ENCODE measurements around the gene RAI1. TPM values are rescaled to one million over a fixed set of nuclear protein-coding genes. Genes with fewer than 3 reads are reported as not detected.

RAI1 gene
- total and polyA plus RNA-seq, 2 of the 8 experiments (the other 6 are each of a cell fraction or from before 2014, with no cell fraction given) = 0.39 to 1.2 TPM

DNA sequence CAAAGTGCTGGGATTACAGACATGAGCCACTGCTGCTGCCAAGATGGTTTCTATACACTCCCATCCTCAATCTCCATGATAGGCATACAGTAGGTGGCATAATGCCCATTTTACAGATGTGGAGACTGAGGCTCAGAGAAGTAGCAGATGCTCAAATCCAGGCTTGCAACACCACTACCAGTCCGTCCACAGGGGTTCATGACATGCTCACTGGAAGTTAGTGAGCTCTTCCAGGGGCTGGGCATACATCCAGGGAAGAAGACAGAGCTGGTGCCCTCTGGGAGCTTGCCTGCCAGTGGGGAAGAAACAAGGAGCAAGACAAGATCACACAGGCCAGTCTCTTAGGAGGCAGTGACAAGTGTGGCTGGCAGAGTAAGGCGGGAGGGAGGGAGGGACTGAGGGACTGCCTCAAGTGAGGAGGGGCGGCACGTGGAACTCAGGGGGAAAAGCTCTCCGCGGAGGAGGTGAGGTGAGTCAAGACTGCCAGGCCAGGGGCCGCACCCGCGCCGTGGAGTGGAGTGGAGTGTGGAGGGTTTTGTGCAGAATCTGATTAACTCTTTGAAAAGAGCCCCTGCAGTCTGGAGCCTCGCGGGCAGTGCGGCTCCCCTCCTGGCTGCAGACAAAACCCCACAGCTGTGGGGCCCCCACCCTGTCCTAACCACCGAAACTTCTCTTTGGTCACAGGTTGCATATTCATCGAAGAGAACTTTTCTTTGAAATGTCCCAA, 127.6 kb downstream of the RAI1 start:
- H4K5ac ChIP-seq (ENCODE audit: insufficient read length, low read depth, low read length) = no peak overlapping the region
- peaks cover 6 to 23% (median 17%) of the 10 kb centered on the region in 4 experiments for H3K27me3 ChIP-seq (replicated peaks in 1 of 4; ENCODE audit: control insufficient read depth in 3 of 4, extremely low read depth in 1 of 4, insufficient read depth in 3 of 4, low read length in 3 of 4)
- no peak overlapping the region; the same call in 1 of the 2 replicates for H3K18ac ChIP-seq (ENCODE audit: extremely low read depth, low read length)
- H3K56ac ChIP-seq (replicated peaks; ENCODE audit: insufficient read length, low read depth, low read length) = no peak overlapping the region
- peaks cover 0 to 20% (median 12%) of the 10 kb centered on the region in 4 experiments; a peak in 6 of 7 replicates for H3K4me1 ChIP-seq (replicated peaks in 1 of 4; ENCODE audit: control insufficient read depth in 3 of 4, insufficient read depth in 4 of 4, low read length in 3 of 4)
- 0 out of 2 replicates have a peak overlapping the region, but pooled peaks have one; percentile 65 for H2BK15ac ChIP-seq (ENCODE audit: low read length)
- H3K9me3 ChIP-seq (ENCODE audit: insufficient read depth in 2 of 2, low read depth in 1 of 2, low read length in 1 of 2) = no peaks in the 10 kb centered on the region
- H2AFZ ChIP-seq (ENCODE audit: low read length) = no peak overlapping the region
- 0 out of 2 replicates have a peak overlapping the region, but pooled peaks have one; percentile 53 for H2AK5ac ChIP-seq (ENCODE audit: low read depth, low read length)
- H4K20me1 ChIP-seq (replicated peaks in 1 of 2; ENCODE audit: control insufficient read depth in 1 of 2, insufficient read depth in 2 of 2, low read length in 2 of 2) = peaks cover 7 to 10% of the 10 kb centered on the region in 2 experiments
- ChIA-PET CTCF (ENCODE audit: partially characterized antibody) (interaction anchor here (0.5 to 18.1 kb wide), 18 partner anchors 7 to 427 kb away, joined by 3 to 375 read pairs (median 4); no protein-coding TSS in a partner anchor), POLR2A (ENCODE audit: partially characterized antibody) (interaction anchor here (0.8 to 24.7 kb wide), 12 partner anchors 9 to 113 kb away, joined by 3 to 532 read pairs (median 5); partner anchors contain the start of gene SREBF1)
- peaks cover 10% of the 10 kb centered on the region; the same call in 1 of the 2 replicates for H3K23me2 ChIP-seq (ENCODE audit: low read depth, low read length)
- no peak overlapping the region for H2BK12ac ChIP-seq (ENCODE audit: low read depth, low read length)
- no peak overlapping the region for H2BK20ac ChIP-seq (ENCODE audit: low read length)
- H2BK5ac ChIP-seq (ENCODE audit: low read depth, low read length) = no peak overlapping the region
- no peaks in the 10 kb centered on the region for H3K79me1 ChIP-seq (ENCODE audit: low read depth, low read length)
- H3K9ac ChIP-seq (replicated peaks in 1 of 4; ENCODE audit: extremely low read depth in 1 of 4, low read depth in 3 of 4, low read length in 3 of 4) = no peak overlapping the region
- no peak overlapping the region for H3K23ac ChIP-seq (ENCODE audit: insufficient read length)
- no peaks in the 10 kb centered on the region for H3K79me2 ChIP-seq (ENCODE audit: control insufficient read depth in 1 of 2, insufficient read depth in 2 of 2, low read length in 2 of 2)
- DNase-seq (ENCODE audit: low read depth in 1 of 2, low spot score in 2 of 2) = no peak
- peak overlapping the region; percentile 69 to 97 for H3K4me2 ChIP-seq (ENCODE audit: insufficient read depth in 1 of 2, low read depth in 2 of 2, low read length in 2 of 2)
- no peak overlapping the region for H4K91ac ChIP-seq (replicated peaks; ENCODE audit: insufficient read length, low read length)
- H2BK120ac ChIP-seq (replicated peaks; ENCODE audit: low read depth, low read length) = no peak overlapping the region
- WGBS, 2 experiments (ENCODE audit: extremely low coverage in 1 of 2, insufficient coverage in 1 of 2, insufficient read length in 1 of 2, insufficient replicate concordance in 2 of 2, low coverage in 1 of 2, low lambda C conversion rate in 2 of 2, missing lambda C conversion rate in 1 of 2) = 33% methylated on average over 13 of the region's 15 CpGs; no CpG with 5 or more reads in 1 of the 2 experiments
- peaks cover 0 to 8% (median under 1%) of the 10 kb centered on the region in 4 experiments; a peak in 2 of 8 replicates for H3K36me3 ChIP-seq (ENCODE audit: control insufficient read depth in 2 of 4, insufficient read depth in 4 of 4, low read length in 3 of 4)
- H3K4ac ChIP-seq (replicated peaks; ENCODE audit: insufficient read length, low read depth, low read length) = no peak overlapping the region
- no peak overlapping the region for H3K27ac ChIP-seq (ENCODE audit: low read depth, low read length)
- no peak overlapping the region for H3K14ac ChIP-seq (ENCODE audit: insufficient read length)
- H4K8ac ChIP-seq (ENCODE audit: extremely low read depth, insufficient read depth, low read length) = peak overlapping the region; percentile 45; the same call in 1 of the 2 replicates
- no peak for FAIRE-seq
- H3K4me3 ChIP-seq (ENCODE audit: extremely low read depth in 1 of 4, insufficient read depth in 2 of 4, low read depth in 3 of 4, low read length in 4 of 4) = peak overlapping the region in 2 of 4 experiments; percentile 38 to 70; a peak in 3 of 8 replicates
- TF ChIP-seq TBP (IDR thresholded peaks at IDR 0.05; ENCODE audit: low read depth, low read length) = no peak
- TF ChIP-seq HDAC2 (IDR thresholded peaks at IDR 0.05; ENCODE audit: borderline replicate concordance in 1 of 2, low read depth in 2 of 2, low read length in 2 of 2) = peak in 1 of 2 experiments; percentile 36; a peak in 1 of 4 replicates
- no peak for TF ChIP-seq TAF1 (IDR thresholded peaks at IDR 0.05; ENCODE audit: low read depth, low read length)
- TF ChIP-seq, protein P1, sequence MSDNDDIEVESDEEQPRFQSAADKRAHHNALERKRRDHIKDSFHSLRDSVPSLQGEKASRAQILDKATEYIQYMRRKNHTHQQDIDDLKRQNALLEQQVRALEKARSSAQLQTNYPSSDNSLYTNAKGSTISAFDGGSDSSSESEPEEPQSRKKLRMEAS (IDR thresholded peaks at IDR 0.05) = peak; percentile 61; the same call in 1 of the 2 replicates
- TF ChIP-seq BRCA1 (IDR thresholded peaks at IDR 0.05; ENCODE audit: low read depth, low read length) = no peak
- TF ChIP-seq, protein P2, sequence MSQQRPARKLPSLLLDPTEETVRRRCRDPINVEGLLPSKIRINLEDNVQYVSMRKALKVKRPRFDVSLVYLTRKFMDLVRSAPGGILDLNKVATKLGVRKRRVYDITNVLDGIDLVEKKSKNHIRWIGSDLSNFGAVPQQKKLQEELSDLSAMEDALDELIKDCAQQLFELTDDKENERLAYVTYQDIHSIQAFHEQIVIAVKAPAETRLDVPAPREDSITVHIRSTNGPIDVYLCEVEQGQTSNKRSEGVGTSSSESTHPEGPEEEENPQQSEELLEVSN (IDR thresholded peaks at IDR 0.05) = peak; percentile 75
- TF ChIP-seq KDM1A (IDR thresholded peaks at IDR 0.05; ENCODE audit: borderline replicate concordance, low read length) = peak; percentile 90
- no peak for TF ChIP-seq RBBP5 (IDR thresholded peaks at IDR 0.05; ENCODE audit: borderline replicate concordance, low read depth, low read length)
- TF ChIP-seq POLR2AphosphoS5 (IDR thresholded peaks at IDR 0.05; ENCODE audit: low read depth, low read length) = no peak
- no peak for TF ChIP-seq CBX8 (IDR thresholded peaks at IDR 0.05; ENCODE audit: borderline replicate concordance, low read depth, low read length)

All from H1 (cell line).